ENCODE measurements around the gene GIT2. TPM values are rescaled to one million over a fixed set of nuclear protein-coding genes. Genes with fewer than 3 reads are reported as not detected.
"Not testable (repeated sequence)": the region's sequence is repeated elsewhere in the genome, so short reads cannot be mapped to it uniquely, and the experiment has no call there.

Gene GIT2
- total RNA-seq, 3 donors from 2014 or later, result 41.3 to 53.1 (median 42.6) TPM

DNA sequence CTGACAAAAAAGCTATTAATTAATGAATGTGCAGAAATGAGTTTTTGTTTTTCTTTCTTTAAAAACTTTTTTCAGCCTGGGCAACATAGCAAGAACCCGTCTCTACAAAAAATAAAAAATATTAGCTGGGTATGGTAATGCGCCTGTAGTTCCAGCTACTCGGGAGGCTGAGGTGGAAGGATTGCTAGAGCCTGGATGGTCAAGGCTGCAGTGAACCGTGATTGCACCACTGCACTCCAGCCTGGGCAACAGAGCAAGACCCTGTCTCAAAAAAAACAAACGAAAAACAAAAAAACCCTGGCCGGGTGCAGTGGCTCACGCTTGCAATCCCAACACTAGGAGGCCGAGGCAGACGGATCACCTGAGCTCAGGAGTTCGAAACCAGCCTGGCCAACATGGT, 7.9 kb downstream of the GIT2 start:
- Histone ChIP-seq H3K9me3 (no peaks in the 10 kb centered on the region), H3K27ac (no peak overlapping the region), H3K27me3 (no peaks in the 10 kb centered on the region), H3K4me3 (no peak overlapping the region), H3K4me1 (no peaks in the 10 kb centered on the region), H3K36me3 (peaks cover 8% of the 10 kb centered on the region)
- DNase-seq (ENCODE audit: low spot score in 2 of 2), result no peak
- no peak for TF ChIP-seq POLR2AphosphoS5 (IDR thresholded peaks at IDR 0.05)
- no peak for TF ChIP-seq POLR2A (IDR thresholded peaks at IDR 0.05)
- TF ChIP-seq, protein P1, sequence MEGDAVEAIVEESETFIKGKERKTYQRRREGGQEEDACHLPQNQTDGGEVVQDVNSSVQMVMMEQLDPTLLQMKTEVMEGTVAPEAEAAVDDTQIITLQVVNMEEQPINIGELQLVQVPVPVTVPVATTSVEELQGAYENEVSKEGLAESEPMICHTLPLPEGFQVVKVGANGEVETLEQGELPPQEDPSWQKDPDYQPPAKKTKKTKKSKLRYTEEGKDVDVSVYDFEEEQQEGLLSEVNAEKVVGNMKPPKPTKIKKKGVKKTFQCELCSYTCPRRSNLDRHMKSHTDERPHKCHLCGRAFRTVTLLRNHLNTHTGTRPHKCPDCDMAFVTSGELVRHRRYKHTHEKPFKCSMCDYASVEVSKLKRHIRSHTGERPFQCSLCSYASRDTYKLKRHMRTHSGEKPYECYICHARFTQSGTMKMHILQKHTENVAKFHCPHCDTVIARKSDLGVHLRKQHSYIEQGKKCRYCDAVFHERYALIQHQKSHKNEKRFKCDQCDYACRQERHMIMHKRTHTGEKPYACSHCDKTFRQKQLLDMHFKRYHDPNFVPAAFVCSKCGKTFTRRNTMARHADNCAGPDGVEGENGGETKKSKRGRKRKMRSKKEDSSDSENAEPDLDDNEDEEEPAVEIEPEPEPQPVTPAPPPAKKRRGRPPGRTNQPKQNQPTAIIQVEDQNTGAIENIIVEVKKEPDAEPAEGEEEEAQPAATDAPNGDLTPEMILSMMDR (IDR thresholded peaks at IDR 0.05), result no peak
- intact Hi-C loops (cut with DNase I; ENCODE audit: low total_unique reads), result no loop called here

DNA sequence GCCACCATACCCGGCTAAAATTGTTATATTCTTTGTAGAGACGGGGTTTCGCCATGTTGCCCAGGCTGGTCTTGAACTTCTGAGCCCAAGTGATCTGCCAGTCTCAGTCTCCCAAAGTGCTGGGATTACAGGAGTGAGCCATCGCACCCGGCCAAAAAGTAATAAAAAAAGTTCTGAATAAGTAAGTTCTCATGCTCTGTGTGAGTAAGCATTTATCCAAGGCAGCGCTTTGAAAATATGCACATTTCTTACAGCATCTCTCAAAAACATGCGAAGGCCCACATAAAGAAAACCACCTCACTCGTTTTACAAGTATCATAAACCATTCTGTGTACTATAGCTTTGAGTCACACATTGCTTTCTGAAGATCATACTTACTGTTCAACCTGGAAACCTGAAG, 8.6 kb downstream of the GIT2 start:
- Histone ChIP-seq H3K27ac (no peak overlapping the region), H3K27me3 (no peaks in the 10 kb centered on the region), H3K9me3 (no peaks in the 10 kb centered on the region), H3K36me3 (peaks cover 8% of the 10 kb centered on the region), H3K4me3 (no peak overlapping the region), H3K4me1 (no peaks in the 10 kb centered on the region)
- TF ChIP-seq POLR2A (IDR thresholded peaks at IDR 0.05), result no peak
- TF ChIP-seq, protein P1 (IDR thresholded peaks at IDR 0.05), result no peak
- no peak for TF ChIP-seq POLR2AphosphoS5 (IDR thresholded peaks at IDR 0.05)
- intact Hi-C loops (cut with DNase I; ENCODE audit: low total_unique reads), result no loop called here
- DNase-seq (ENCODE audit: low spot score in 2 of 2), result no peak

DNA sequence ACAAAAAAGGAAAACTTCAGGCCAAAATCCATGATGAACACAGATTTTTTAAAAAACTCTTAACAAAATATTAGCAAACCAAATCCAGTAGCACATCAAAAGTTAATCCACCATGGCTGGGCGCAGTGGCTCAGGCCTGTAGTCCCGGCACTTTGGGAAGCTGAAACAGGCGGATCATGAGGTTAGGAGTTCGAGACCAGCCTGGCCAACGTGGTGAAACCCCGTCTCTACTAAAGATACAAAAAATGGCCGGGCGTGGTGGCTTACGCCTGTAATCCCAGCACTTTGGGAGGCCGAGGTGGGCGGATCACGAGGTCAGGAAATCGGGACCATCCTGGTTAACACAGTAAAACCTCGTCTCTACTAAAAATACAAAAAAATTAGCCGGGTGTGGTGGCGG, 9.9 kb downstream of the GIT2 start:
- H3K36me3 ChIP-seq; H3K4me3 ChIP-seq; DNase-seq (ENCODE audit: low spot score in 2 of 2); H3K27ac ChIP-seq; H3K4me1 ChIP-seq; H3K27me3 ChIP-seq; H3K9me3 ChIP-seq; intact Hi-C loops (cut with DNase I; ENCODE audit: low total_unique reads): not testable (repeated sequence)

DNA sequence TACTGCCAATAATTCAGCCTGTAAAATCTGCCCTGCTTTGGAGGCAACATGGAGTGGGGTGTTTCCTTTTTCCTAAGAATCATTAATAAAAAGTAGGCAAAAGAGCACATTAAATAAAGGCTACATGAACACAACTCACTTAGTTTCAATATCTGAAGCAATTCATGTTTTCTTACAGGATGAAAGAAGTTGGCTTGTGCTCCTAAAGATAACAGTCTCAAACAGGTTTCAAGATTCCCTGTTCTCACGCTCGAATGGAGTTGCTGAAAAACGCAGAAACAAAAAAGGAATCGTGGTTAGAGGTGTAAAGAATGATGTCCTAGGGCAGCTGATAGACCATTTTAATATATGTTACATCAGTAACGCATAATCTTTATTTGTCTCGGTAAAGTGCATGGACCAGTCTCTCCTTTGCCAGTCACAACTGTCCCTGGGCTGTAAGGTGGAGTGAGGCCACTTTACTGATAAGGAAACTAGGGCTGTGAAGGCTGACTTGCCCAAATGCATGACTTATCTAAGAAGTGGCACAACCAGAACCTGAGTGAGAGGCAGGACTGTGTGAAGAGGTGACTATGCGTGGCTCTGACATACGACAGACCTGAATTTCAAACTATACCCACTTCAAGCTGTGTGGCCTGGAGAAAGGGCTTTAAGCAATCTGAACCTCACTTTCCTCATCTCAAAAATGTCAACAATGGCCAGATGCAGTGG, 12.6 kb downstream of the GIT2 start:
- H3K4me3 ChIP-seq, result no peak overlapping the region
- H3K27me3 ChIP-seq, result no peaks in the 10 kb centered on the region
- no peak for DNase-seq (ENCODE audit: low spot score in 2 of 2)
- intact Hi-C loops (cut with DNase I; ENCODE audit: low total_unique reads), result no loop called here
- H3K27ac ChIP-seq, result no peak overlapping the region
- no peaks in the 10 kb centered on the region for H3K9me3 ChIP-seq
- TF ChIP-seq POLR2AphosphoS5 (IDR thresholded peaks at IDR 0.05) (no peak), POLR2A (IDR thresholded peaks at IDR 0.05) (no peak)
- TF ChIP-seq, protein P1 (IDR thresholded peaks at IDR 0.05), result no peak
- no peaks in the 10 kb centered on the region for H3K36me3 ChIP-seq
- no peaks in the 10 kb centered on the region for H3K4me1 ChIP-seq

DNA sequence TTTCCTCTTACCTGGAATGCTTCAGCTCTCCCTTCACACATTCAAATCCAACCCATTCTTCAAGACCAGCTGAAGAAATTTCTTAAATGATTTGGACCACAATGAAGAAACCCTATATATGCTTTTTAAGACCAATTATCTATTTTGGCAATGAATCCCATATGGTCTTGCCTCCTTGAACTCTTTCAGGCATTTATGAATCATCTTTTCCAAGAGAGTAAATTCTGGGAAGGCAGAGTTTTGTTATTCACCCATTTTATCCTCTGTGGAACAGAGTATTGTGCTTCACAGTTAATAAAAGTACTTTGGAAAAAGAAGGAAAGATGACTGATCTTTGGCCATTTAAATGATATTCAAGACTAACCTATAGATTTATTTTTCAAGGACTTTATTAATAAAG, 14.0 kb downstream of the GIT2 start:
- H3K36me3 ChIP-seq, result no peaks in the 10 kb centered on the region
- TF ChIP-seq, protein P1 (IDR thresholded peaks at IDR 0.05), result no peak
- TF ChIP-seq POLR2AphosphoS5 (IDR thresholded peaks at IDR 0.05), result no peak
- TF ChIP-seq POLR2A (IDR thresholded peaks at IDR 0.05), result no peak

More for the DNA sequence above, 14.0 kb downstream of the GIT2 start:
- no peaks in the 10 kb centered on the region for H3K9me3 ChIP-seq
- intact Hi-C loops (cut with DNase I; ENCODE audit: low total_unique reads), result no loop called here
- DNase-seq (ENCODE audit: low spot score in 2 of 2), result no peak
- no peaks in the 10 kb centered on the region for H3K27me3 ChIP-seq
- no peaks in the 10 kb centered on the region for H3K4me1 ChIP-seq
- H3K27ac ChIP-seq, result no peak overlapping the region
- H3K4me3 ChIP-seq, result no peak overlapping the region

All from breast epithelium (tissue), 4 donors.